ACHN (cell line): ENCODE results near the gene AMPH.
"Not testable (repeated sequence)": the region's sequence is repeated elsewhere in the genome, so short reads cannot be mapped to it uniquely, and the experiment has no call there.

Source experiments
- DNase-seq: peaks from one replicate; pipeline ENCODE4 v3.0.0-alpha.2; 2015
- in situ Hi-C: cut with HindIII; loops from 2 replicates; pipeline ENCODE4 v1.10.0; 2017; ENCODE audit warnings: low sequenced_read_pairs, low pct_ligation_motif_present, low pct_unique_long_range_greater_than_20kb

Gene AMPH

DNA sequence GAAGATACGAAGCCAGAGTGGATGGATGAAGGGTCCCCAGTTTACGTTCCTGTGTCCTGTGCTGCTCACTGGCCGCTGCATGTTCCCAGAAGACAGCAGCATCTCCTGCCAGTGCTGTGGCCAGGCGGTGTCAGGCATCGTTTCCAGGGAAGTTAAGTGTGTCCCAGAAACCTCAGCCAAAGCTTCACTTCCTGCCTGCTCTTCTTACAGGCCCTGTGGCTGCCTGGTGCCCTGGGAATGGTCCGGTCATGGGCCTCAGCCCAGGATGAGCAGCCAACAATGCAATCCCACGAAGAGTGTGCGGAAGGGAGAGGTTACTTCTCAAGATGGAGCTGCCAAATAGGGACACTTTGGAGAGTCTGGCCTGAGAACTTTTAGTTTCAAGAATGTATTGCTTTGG, 258.0 kb downstream of the AMPH start:
- in situ Hi-C loops = no loop called here
- no peak for DNase-seq

DNA sequence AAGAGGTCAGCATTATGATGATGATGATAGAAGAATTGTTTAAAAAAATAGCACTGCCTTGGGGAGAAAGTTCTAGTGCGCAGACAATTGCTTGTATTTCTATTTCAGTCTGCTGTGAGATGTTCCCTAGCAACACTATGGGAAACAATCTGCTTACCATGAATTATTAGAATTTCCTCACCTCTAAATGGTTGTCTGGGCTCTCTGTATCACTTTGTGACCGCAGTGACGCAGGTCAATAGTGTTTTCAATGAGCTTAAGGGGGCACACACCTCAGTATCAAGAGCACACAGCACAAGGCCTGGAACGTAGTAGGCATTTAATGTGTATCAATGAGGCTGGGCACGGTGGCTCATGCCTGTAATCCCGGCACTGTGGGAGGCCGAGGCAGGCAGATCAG, 258.9 kb downstream of the AMPH start:
- in situ Hi-C loops = no loop called here
- no peak for DNase-seq

DNA sequence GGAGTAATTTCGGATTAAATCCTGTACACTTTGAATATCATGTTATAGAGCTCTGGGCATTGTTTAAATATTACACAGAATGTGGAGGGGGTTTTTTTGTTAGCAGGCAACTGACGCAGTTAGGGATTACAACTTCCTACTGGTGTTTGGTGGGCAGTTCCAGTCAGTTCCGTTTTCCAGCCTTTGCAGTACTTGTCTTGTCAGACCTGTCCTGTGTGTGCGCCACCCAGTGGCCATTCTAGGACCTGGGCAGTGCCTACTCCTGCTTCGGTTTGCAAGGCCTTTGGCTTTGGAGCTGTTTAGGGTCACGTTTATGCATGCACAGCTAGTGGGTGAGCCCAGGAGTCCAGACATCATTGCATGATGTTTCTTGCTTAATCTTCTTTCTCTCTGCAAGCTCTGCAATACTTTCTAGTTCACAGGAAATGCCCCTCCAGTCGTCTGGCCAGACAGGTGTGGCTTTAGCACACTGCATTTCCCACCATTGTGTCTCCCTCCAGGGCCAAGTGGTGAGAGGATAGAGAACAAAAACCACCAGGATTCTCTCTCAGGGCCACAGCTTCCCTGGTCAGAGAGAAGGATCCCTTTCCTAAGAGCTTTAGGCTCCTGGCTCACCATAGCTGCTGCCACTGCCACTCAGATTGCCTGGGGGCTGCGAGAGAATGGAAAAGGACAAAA, 261.2 kb downstream of the AMPH start:
- peak; percentile 89 for DNase-seq
- in situ Hi-C loops = no loop called here

DNA sequence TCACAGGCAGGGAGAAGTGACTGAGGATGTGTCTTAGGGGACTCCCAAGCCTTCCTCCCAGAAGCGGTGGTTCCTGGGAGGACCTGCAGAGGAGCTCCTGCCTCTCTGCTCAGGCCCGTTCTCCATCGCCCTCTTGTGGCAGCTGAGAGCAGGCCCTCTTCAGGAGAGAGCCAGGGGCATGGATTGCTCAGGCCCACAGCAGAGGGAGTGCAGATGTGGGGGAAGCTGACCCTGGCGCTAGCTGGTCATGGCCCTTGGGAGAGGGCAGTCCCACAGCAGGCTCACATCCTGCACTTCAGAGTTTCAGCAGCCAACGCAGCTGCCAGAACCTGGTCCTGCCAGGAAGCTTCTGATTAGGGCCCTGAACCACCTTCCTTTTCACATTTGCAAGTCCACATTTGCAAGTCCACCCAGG, 263.0 kb downstream of the AMPH start:
- in situ Hi-C loops = no loop called here
- DNase-seq = peak; percentile 91

DNA sequence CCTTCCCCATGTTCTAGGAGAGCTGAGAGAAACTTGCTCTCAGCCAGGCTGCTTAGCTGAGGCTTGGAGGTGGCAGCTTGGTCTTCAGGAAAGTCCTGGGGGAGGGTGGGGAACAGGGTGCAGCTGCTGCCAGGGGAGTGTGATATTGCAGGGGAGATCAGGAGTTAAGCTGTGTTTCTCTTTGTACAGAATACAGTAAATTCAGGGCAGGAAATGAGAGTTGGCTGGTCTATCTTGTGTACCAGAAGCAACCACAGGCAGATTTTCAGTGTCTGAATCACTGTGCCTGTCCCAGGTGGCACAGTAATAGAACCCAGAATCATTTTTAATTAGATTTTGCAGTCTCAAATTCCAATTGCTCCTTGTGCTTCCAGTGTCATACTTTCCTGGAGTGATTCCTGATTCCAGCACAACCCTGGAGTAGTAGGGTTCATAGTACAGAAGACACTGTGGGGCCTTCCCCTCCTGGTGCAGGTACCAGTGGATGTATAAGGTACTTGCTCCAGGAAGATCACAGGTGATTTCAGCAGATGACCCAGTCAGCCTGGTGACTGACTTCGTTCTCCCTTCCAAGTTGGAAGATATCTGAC, 263.8 kb downstream of the AMPH start:
- no peak for DNase-seq
- in situ Hi-C loops = no loop called here

DNA sequence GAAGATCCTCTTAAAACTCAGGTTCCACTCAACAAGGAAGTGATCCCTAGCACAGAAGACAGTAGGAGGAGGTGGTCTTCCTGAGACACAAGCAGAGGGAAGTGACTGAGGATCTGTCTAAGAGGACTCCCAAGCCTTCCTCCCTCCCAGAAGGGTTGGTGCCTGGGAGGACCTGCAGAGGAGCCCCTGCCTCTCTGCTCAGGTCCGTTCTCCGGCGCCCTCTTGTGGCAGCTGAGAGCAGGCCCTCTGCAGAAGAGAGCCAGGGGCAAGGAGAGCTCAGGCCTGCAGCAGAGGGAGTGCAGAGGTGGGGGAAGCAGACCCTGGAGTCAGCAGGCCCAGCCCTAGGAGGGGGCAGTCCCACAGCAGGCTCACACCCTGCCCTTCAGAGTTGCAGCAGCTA, 267.8 kb downstream of the AMPH start:
- in situ Hi-C loops = not testable (repeated sequence)
- DNase-seq = peak; percentile 46

DNA sequence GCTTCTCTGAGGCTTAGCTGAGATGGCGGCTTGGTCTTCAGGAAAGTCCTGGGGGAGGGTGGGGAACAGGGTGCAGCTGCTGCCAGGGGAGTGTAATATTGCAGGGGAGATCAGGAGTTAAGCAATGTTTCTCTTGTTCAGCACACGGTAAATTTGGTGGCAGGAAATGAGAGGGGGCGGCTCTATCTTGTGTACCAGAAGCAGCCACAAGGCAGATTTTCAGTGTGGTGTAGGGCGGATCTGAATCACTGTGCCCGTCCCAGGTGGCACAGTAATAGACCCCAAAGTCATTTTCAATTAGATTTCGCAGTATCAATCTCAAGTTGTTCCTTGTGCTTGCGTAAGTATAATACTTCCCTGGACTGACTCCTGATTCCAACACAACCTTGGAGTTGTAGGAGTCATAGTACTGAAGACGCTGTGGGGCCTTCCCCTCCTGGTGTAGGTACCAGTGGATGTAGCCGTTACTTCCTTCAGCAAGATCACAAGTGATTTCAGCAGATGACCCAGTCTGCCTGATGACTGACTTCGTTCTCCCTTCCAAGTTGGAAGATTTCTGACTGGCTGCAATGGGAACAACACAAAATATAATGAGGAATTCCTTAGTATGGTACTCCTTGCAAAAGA, 268.4 kb downstream of the AMPH start:
- in situ Hi-C loops, DNase-seq: not testable (repeated sequence)

- in situ Hi-C loops = no loop called here
- no peak for DNase-seq
Observed at GRCh38 chr7:38360776-38361175, 270.4 kb downstream of the AMPH start.

- DNase-seq, in situ Hi-C loops: not testable (repeated sequence)
Observed at GRCh38 chr7:38359071-38359601, 272.0 kb downstream of the AMPH start.

DNA sequence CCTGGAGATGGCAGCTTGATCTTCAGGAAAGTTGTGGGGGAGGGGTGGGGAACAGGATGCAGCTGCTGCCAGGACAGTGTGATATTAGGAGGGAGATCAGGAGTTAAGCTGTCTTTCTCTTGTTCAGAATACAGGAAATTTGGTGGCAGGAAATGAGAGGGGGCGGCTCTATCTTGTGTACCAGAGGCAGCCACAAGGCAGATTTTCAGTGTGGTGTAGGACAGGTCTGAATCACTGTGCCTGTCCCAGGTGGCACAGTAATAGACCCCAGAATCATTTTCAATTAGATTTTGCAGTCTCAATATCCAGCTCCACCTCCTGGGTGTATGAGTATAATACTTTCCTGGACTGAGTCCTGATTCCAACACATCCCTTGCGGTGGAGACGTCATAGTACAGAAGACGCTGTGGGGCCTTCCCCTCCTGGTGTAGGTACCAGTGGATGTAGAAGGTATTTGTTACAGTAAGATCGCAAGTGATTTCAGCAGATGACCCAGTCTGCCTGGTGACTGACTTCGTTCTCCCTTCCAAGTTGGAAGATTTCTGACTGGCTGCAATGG, 272.8 kb downstream of the AMPH start:
- DNase-seq, in situ Hi-C loops: not testable (repeated sequence)

GRCh38 chr7:38354271-38354851, 276.8 kb downstream of the AMPH start:
- DNase-seq = peak; percentile 59
- in situ Hi-C loops = not testable (repeated sequence)

DNA sequence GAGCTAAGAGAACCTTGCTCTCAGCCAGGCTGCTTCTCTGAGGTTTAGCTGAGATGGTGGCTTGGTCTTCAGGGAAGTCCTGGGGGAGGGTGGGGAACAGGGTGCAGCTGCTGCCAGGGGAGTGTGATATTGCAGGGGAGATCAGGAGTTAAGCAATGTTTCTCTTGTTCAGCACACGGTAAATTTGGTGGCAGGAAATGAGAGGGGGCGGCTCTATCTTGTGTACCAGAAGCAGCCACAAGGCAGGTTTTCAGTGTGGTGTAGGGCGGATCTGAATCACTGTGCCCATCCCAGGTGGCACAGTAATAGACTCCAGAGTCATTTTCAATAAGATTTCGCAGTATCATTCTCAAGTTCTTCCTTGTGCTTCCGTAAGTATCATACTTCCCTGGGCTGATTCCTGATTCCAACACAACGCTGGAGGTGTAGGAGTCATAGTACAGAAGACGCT, 277.7 kb downstream of the AMPH start:
- in situ Hi-C loops, DNase-seq: not testable (repeated sequence)

GRCh38 chr7:38351601-38352000, 279.6 kb downstream of the AMPH start:
- in situ Hi-C loops = no loop called here
- DNase-seq = no peak

GRCh38 chr7:38350777-38351176, 280.4 kb downstream of the AMPH start:
- DNase-seq, in situ Hi-C loops: not testable (repeated sequence)

DNA sequence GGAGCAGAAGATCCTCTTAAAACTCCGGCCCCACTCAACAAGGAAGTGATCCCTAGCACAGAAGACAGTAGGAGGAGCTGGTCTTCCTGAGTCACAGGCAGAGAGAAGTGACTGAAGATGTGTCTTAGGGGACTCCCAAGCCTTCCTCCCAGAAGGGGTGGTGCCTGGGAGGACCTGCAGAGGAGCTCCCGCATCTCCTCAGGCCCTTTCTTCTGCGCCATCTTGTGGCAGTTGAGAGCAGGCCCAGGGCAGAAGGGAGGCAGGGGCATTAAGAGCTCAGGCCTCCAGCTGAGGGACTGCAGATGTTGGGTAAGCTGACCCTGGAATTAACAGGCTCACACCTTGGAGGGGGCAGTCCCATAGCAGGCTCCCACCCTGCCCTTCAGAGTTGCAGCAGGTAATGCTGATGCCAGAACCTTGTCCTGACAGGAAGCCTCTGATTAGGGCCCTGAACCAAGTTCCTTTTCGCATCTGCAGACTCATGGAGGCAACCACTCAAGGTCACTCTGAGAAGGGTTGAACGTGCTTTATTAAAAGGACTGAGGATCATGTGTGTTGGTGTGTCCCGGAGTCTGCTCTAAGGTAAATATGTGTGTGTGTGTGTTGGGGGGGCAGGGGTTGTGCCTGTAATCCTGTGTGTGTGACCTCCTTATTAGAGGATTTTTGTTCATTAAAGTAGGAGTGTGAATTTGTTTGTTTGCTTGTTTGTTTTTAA, 281.1 kb downstream of the AMPH start:
- in situ Hi-C loops = not testable (repeated sequence)
- peak; percentile 62 for DNase-seq

DNA sequence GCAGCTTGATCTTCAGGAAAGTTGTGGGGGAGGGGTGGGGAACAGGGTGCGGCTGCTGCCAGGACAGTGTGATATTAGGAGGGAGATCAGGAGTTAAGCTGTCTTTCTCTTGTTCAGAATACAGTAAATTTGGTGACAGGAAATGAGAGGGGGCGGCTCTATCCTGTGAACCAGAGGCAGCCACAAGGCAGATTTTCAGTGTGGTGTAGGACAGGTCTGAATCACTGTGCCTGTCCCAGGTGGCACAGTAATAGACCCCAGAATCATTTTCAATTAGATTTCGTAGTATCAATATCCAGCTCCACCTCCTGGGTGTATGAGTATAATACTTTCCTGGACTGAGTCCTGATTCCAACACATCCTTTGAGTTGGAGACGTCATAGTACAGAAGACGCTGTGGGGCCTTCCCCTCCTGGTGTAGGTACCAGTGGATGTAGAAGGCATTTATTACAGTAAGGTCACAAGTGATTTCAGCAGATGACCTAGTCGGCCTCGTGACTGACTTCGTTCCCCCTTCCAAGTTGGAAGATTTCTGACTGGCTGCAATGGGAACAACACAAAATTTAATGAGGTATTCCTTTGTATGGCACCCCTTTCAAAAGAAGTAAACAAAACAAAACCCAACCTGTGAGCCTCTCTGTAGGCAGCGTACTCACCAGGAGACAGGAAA, 281.9 kb downstream of the AMPH start:
- in situ Hi-C loops, DNase-seq: not testable (repeated sequence)

- in situ Hi-C loops = not testable (repeated sequence)
- DNase-seq = peak; percentile 84
Observed at GRCh38 chr7:38345299-38346172, 285.6 kb downstream of the AMPH start.
